ENCODE results near the gene RAB23. TPM values are rescaled to one million over a fixed set of nuclear protein-coding genes. Genes with fewer than 3 reads are reported as not detected.

RAB23 gene
- total RNA-seq, 1 experiment from 2014 or later, result 18.1 TPM

DNA sequence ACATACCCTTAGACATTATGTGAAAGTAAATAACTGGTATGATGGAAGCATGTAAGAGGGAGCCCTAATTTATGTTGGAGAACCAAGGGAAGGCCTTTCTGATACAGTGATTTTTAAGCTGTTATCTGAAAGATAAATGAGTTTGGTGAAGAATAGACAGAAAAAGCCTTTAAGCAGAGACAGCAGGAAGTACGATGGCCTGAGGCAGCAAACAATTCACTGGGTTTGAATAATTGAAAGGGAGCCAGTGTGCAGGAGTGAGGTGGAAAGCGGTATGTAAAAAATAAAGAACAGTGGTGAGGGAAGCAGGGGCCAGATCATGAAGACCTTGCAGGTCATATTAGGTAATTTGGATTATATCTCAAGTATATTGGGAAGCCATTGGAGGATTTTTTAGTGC is 4.1 kb upstream of the RAB23 start:
- Histone ChIP-seq H3K4me2 (ENCODE audit: insufficient read depth, insufficient read length, low read length) (no peak overlapping the region), H3K18ac (ENCODE audit: insufficient read length, low read depth, low read length) (no peak overlapping the region), H2BK12ac (ENCODE audit: insufficient read length, low read depth, low read length) (no peak overlapping the region), H3K14ac (ENCODE audit: insufficient read depth, low read length) (no peak overlapping the region), H2BK120ac (ENCODE audit: low read depth, low read length, poor library complexity, severe bottlenecking) (no peak overlapping the region), H2BK20ac (ENCODE audit: low read depth, low read length, poor library complexity, severe bottlenecking) (no peak overlapping the region), H2BK15ac (ENCODE audit: low read depth, low read length) (no peak overlapping the region), H2BK5ac (ENCODE audit: insufficient read length, low read length) (no peak overlapping the region), H2AFZ (ENCODE audit: low read length) (no peak overlapping the region), H3K9ac (ENCODE audit: extremely low read depth, insufficient read length, low read length) (no peak overlapping the region), H3K4ac (ENCODE audit: low read depth, low read length) (no peak overlapping the region), H3K23ac (ENCODE audit: insufficient read length, low read depth, low read length) (no peak overlapping the region), H2AK5ac (ENCODE audit: insufficient read length, low read length) (no peak overlapping the region), H3T11ph (ENCODE audit: low read length) (no peak overlapping the region), H3K4me1 (ENCODE audit: insufficient read depth, low read length) (no peaks in the 10 kb centered on the region), H3K9me3 (ENCODE audit: control insufficient read depth, low read depth, low read length) (no peaks in the 10 kb centered on the region), H3K27me3 (ENCODE audit: insufficient read depth, low read length) (no peaks in the 10 kb centered on the region), H4K20me1 (ENCODE audit: control insufficient read depth, insufficient read depth, insufficient read length) (no peaks in the 10 kb centered on the region), H3K23me2 (ENCODE audit: insufficient read length, low read depth, low read length, poor library complexity, severe bottlenecking) (no peaks in the 10 kb centered on the region), H3K56ac (ENCODE audit: insufficient read length, low read depth, low read length) (no peak overlapping the region), H4K91ac (ENCODE audit: insufficient read length, low read depth, low read length) (no peak overlapping the region), H3K79me2 (ENCODE audit: insufficient read depth, low read length) (no peaks in the 10 kb centered on the region), H4K5ac (ENCODE audit: insufficient read length, low read depth, low read length) (no peak overlapping the region), H3K27ac (ENCODE audit: insufficient read length, low read depth, low read length) (no peak overlapping the region), H3K79me1 (ENCODE audit: insufficient read depth, low read depth, low read length, poor library complexity, severe bottlenecking) (no peaks in the 10 kb centered on the region), H4K8ac (replicated peaks; ENCODE audit: insufficient read length, low read depth, low read length) (no peak overlapping the region)
- TF ChIP-seq, protein P1, sequence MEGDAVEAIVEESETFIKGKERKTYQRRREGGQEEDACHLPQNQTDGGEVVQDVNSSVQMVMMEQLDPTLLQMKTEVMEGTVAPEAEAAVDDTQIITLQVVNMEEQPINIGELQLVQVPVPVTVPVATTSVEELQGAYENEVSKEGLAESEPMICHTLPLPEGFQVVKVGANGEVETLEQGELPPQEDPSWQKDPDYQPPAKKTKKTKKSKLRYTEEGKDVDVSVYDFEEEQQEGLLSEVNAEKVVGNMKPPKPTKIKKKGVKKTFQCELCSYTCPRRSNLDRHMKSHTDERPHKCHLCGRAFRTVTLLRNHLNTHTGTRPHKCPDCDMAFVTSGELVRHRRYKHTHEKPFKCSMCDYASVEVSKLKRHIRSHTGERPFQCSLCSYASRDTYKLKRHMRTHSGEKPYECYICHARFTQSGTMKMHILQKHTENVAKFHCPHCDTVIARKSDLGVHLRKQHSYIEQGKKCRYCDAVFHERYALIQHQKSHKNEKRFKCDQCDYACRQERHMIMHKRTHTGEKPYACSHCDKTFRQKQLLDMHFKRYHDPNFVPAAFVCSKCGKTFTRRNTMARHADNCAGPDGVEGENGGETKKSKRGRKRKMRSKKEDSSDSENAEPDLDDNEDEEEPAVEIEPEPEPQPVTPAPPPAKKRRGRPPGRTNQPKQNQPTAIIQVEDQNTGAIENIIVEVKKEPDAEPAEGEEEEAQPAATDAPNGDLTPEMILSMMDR (conservative IDR thresholded peaks at IDR 0.05), result no peak
- H3K36me3 Mint-ChIP-seq (ENCODE audit: insufficient read depth in 1 of 3, low read depth in 3 of 3), result no peaks in the 10 kb centered on the region; a peak in 1 of 7 replicates
- whole genome bisulfite sequencing (ENCODE audit: extremely low coverage, insufficient read length, low lambda C conversion rate), result no CpG with 5 or more reads among the region's 2 CpGs
- H3K9me3 Mint-ChIP-seq, result no peaks in the 10 kb centered on the region; a peak in 2 of 5 replicates
- H3K4me1 Mint-ChIP-seq, result peaks cover 16% of the 10 kb centered on the region in 2 experiments
- no peak overlapping the region for H3K4me3 Mint-ChIP-seq
- H3K27me3 Mint-ChIP-seq (ENCODE audit: low read depth), result no peaks in the 10 kb centered on the region; the same call in 1 of the 2 replicates
- DNase-seq, result no peak
- H3K27ac Mint-ChIP-seq, result no peak overlapping the region
